A549 treated with GW870086 at 1 μM for 4 hours (cell line): ENCODE measurements around the gene SEL1L2. TPM values are rescaled to one million over a fixed set of nuclear protein-coding genes. Genes with fewer than 3 reads are reported as not detected.

Experiments used
- total RNA-seq: library from RNA; stranded (reverse); fragments of 200-300 nt; extraction: Qiagen RNA extraction; gene quantifications from 5 replicates; pipeline ENCODE4 v1.2.3, GENCODE V29; 2022; ENCODE audit warnings: low read depth

Gene SEL1L2
- total RNA-seq, result not detected in 5 replicates

DNA sequence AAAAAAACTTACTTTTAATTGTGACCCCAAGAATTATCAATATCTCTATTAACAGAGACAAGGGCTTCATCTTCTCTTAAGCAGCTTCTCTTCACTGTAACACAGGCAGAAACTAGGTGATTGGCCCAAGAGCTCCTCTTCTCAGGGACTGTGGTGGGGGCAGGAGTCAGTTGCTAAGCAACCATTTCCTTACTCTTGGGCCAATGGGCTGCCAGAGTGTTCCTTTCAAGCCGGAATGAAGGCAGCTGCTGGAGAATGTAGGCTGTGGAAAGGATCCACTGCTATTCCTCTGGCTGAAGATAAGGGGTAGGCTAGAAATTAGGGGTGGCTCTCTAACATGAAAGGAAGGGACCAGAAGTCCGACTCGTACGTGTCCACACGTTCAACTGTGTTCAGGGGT, at the start of gene SEL1L2:
SEL1L2 (minus strand) TSS at position 150 of the 400 bp plus-strand sequence; CDS start at position 70, 80 bp downstream.

DNA sequence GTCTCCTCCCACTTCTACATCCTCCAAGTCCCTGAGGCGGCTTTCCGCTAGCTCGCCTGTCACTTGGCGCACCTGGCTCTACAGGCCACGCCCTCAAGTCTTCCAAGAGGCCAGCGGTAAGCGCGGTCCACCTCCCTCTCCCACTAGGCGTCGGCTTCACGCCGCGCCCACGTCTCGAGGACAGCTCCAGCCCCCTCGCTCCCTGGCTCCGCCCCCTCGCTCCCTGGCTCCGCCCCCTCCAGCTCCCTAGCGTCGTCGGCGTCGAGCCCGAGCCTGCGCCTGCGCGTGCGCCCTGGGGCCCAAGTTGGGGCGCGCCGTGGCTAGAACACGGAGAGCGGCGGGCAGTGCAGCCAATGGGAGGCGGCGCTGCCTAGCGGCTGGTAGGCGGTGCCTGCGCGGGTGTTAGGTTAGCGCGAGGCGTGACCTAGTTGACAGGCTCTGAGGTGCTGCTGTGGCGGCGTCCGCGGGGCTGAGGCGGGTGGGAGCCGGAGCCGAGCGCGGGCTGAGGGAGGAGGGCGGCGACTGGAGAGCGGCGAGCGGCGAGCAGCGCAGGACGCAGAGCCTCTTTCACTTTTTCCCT, 4.8 kb upstream of the SEL1L2 start, which contains the start of gene MACROD2:
MACROD2 (plus strand) TSS at position 431 of the 580 bp plus-strand sequence.

Other genes with a start within 250 kb of the SEL1L2 start
- gene ESF1, start 205.7 kb downstream of the SEL1L2 start, total RNA-seq, result 19.4 to 26.9 TPM (median 22.7 TPM) in 5 replicates
- 30.0 to 38.4 TPM (median 35.1 TPM) in 5 replicates for gene NDUFAF5, start 205.6 kb downstream of the SEL1L2 start, total RNA-seq
- gene MACROD2, start 4.9 kb upstream of the SEL1L2 start, total RNA-seq, result 0.34 to 0.93 TPM (median 0.45 TPM) in 5 replicates